ENCODE measurements around the gene NCK2.

DNA sequence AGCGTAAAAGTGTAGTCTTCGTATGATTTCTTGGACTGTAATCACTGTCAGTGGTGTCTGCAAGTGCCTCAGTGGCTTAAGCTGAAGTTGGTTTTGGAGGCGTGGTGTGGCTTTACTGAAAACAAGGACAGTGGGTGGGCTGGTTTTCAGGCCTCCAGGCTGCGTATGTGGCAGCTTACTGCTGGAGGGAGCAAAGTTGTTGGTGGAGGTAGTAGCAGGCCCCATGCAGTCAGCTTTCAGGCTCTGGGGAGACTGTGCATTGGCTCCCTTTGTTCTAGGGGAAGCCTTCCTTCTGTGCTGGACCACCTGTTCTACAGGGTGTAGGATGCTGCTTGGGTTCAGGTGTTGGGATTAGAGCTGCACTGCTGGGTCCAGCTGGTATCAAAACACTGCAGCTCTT lies 91.6 kb downstream of the NCK2 start:
- TF ChIP-seq CTCF (IDR thresholded peaks at IDR 0.05) (no peak), POLR2A (IDR thresholded peaks at IDR 0.05) (no peak)
